Prostate gland (tissue), 2 donors: ENCODE data around the gene NISCH.

Experiments
- CTCF ChIP-seq, 4 experiments: fragments of 200-600 bp in 2 of 4; fragments of 450-650 bp in 2 of 4; sonication (generic) in 2 of 4; IDR thresholded peaks; 1 replicate in 3 of 4; 2 replicates in 1 of 4; pipeline ENCODE4 v1.5.1; 2016 to 2019; ENCODE audit warnings: antibody characterized with exemption in 4 of 4, mild to moderate bottlenecking in 2 of 4, moderate library complexity in 2 of 4
- POLR2A ChIP-seq: fragments of 450-650 bp; IDR thresholded peaks from one replicate; pipeline ENCODE4 v1.6.1; 2016; ENCODE audit warnings: antibody characterized with exemption, mild to moderate bottlenecking
- POLR2AphosphoS5 ChIP-seq: sonication (generic); formaldehyde crosslinking; IDR thresholded peaks from one replicate; pipeline ENCODE4 v1.6.1; 2017; ENCODE audit warnings: antibody characterized with exemption

DNA sequence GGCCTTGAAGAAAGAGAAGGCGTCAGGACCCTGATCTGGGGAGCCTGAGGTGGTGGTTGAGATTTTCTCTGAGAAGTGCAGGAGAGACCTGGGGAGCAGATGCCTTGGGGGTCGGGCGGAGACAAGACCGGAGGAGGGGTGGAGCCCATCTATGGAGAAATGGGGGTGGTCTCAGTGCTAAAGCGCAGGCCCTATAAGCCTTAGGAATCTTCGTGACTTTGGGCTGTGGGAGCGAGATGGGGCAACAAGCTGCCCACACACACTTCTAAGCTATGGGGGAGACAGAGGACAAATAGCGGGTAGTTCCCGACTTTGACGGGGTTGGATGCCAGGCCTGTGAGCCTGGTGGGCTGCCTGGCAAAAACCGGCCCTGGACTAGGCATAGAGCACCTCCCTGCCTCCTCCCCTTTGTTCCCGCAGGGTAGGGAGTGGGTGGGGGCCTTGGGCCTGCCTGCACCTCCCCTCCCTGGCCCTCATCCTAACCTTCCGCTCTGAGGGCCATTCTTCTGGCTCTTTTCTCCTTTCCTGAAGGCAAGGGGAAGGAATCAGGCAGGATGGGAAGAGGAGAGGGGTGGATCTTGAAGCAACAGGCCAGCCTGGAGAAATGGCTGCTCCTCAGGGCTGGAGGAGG is 880 bp downstream of the NISCH start:
- TF ChIP-seq POLR2AphosphoS5 (peak; percentile 26), POLR2A (no peak), CTCF (IDR thresholded peaks at IDR 0.05) (no peak)
